ENCODE measurements around the gene TCP11L2. TPM values are rescaled to one million over a fixed set of nuclear protein-coding genes. Genes with fewer than 3 reads are reported as not detected.

TCP11L2 gene
- total RNA-seq, 1 donor from 2014 or later = 14.0 TPM

DNA sequence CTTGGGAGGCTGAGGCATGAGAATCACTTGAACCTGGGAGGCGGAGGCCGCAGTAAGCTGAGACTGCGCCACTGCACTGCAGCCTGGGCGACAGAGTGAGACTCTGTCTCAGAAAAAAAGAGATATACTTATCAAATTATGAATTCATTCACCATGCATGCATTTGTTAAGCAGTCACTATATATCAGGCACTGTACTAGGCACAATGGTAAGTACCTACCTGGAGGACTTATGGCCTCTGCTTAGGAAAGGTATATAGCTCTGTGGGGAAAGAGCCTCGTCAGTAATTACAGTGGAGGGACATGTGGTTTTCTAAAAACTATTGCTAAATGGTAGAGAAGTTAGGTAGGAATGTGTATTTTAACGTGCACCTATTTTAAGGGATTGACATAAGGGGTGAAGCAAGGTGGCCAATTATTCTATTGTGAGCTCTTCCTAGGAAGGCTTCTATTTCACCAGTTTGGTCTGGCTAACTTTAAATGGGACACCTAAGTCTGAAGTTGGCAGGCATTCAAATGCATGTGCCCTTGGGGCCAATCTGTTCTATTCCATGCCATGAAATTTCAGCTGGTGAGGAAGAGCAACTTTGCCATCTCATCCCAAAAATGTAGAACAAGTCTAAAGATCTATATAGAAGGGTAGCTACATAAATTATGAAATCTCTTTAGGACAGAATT lies 15.0 kb downstream of the TCP11L2 start:
- Mint-ChIP-seq H3K36me3 (ENCODE audit: low read depth, unreplicated experiment) (no peaks in the 10 kb centered on the region), H3K27ac (ENCODE audit: unreplicated experiment) (no peak overlapping the region), H3K9me3 (ENCODE audit: unreplicated experiment) (no peaks in the 10 kb centered on the region), H3K4me3 (ENCODE audit: unreplicated experiment) (no peak overlapping the region), H3K27me3 (ENCODE audit: unreplicated experiment) (no peaks in the 10 kb centered on the region), H3K4me1 (ENCODE audit: unreplicated experiment) (no peaks in the 10 kb centered on the region)
- TF ChIP-seq, protein P1, sequence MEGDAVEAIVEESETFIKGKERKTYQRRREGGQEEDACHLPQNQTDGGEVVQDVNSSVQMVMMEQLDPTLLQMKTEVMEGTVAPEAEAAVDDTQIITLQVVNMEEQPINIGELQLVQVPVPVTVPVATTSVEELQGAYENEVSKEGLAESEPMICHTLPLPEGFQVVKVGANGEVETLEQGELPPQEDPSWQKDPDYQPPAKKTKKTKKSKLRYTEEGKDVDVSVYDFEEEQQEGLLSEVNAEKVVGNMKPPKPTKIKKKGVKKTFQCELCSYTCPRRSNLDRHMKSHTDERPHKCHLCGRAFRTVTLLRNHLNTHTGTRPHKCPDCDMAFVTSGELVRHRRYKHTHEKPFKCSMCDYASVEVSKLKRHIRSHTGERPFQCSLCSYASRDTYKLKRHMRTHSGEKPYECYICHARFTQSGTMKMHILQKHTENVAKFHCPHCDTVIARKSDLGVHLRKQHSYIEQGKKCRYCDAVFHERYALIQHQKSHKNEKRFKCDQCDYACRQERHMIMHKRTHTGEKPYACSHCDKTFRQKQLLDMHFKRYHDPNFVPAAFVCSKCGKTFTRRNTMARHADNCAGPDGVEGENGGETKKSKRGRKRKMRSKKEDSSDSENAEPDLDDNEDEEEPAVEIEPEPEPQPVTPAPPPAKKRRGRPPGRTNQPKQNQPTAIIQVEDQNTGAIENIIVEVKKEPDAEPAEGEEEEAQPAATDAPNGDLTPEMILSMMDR (IDR thresholded peaks at IDR 0.05; ENCODE audit: unreplicated experiment) = no peak
- DNase-seq (ENCODE audit: low spot score) = no peak

DNA sequence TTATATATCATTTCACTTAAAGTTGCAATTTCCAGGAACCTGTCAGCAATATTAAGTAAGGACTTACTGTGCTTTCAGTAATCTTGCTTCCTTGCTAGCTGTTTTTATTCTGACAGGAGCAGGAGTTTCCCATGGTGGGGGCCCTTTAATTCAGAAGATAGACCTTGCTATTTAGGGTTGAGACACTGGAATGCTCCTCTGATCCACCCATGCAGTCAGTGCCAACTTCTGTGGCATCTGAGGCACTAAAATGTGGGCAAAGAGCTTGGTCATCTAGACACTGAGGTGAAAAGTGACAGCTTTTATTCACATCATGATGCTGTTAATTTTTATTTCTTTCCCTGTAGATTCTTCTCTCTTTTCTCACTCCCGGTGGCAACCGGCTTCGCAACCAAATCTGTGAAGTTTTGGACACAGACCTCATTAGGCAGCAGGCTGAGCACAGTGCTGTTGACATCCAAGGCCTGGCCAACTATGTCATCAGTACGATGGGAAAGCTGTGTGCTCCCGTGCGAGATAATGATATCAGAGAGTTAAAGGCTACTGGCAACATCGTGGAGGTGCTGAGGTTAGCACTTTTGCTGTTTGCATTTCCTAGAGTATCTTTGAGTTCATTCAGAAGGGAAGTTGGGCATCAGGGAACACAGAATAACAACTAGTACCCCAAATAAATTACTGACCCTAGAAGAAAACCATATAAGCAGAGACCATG lies 18.8 kb downstream of the TCP11L2 start:
- no peaks in the 10 kb centered on the region for H3K36me3 Mint-ChIP-seq (ENCODE audit: low read depth, unreplicated experiment)
- H3K4me1 Mint-ChIP-seq (ENCODE audit: unreplicated experiment) = no peaks in the 10 kb centered on the region
- H3K9me3 Mint-ChIP-seq (ENCODE audit: unreplicated experiment) = no peaks in the 10 kb centered on the region
- no peak overlapping the region for H3K4me3 Mint-ChIP-seq (ENCODE audit: unreplicated experiment)
- H3K27ac Mint-ChIP-seq (ENCODE audit: unreplicated experiment) = no peak overlapping the region
- no peaks in the 10 kb centered on the region for H3K27me3 Mint-ChIP-seq (ENCODE audit: unreplicated experiment)
- no peak for DNase-seq (ENCODE audit: low spot score)
- TF ChIP-seq, protein P1 (IDR thresholded peaks at IDR 0.05; ENCODE audit: unreplicated experiment) = no peak

DNA sequence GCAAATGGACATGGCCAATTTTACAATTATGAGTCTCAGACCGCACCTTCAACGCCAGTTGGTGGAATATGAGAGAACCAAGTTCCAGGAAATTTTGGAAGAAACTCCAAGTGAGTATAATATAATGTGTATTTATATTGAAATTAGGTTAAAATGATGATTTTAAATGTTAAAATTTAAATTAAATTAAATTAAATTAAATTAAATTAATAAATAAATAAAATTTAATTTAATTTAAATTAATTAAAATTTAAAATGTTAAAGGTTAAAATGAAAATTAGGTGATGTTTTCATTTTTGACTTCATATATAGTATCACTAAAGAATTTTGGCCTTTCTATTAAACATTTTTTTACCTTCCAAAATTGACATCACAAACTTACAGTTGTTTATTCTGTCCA lies 21.0 kb downstream of the TCP11L2 start:
- Mint-ChIP-seq H3K36me3 (ENCODE audit: low read depth, unreplicated experiment) (no peaks in the 10 kb centered on the region), H3K4me3 (ENCODE audit: unreplicated experiment) (no peak overlapping the region), H3K4me1 (ENCODE audit: unreplicated experiment) (peaks cover 2% of the 10 kb centered on the region), H3K27ac (ENCODE audit: unreplicated experiment) (no peak overlapping the region), H3K27me3 (ENCODE audit: unreplicated experiment) (peaks cover under 1% of the 10 kb centered on the region), H3K9me3 (ENCODE audit: unreplicated experiment) (no peaks in the 10 kb centered on the region)
- TF ChIP-seq, protein P1 (IDR thresholded peaks at IDR 0.05; ENCODE audit: unreplicated experiment) = no peak
- no peak for DNase-seq (ENCODE audit: low spot score)

DNA sequence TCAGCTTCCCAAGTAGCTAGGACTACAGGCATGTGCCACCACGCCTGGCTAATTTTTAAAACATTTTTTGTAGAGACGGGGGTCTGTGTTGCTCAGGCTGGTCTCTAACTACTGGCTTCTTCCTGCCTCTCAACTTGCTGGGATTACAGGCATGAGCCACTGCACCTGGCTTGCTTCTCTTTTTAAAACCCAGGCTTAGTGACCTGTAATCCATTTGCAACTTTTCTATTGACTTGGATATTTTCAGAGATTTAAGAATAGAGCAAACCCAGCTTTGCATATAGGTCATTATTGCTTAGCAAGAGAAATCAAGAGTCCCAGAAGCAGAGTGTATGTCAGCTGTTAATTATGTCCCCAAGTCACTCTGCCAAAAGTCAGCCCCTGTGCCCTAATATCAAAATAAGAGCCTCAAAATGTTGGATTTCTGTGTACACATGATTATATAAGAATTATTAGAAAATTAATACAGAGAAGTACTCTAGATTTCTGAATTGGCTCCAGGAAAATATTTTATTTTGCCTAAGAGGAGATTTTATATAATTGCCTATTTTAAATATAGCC lies 24.9 kb downstream of the TCP11L2 start:
- no peak overlapping the region for H3K4me3 Mint-ChIP-seq (ENCODE audit: unreplicated experiment)
- TF ChIP-seq, protein P1 (IDR thresholded peaks at IDR 0.05; ENCODE audit: unreplicated experiment) = no peak
- H3K4me1 Mint-ChIP-seq (ENCODE audit: unreplicated experiment) = peaks cover 7% of the 10 kb centered on the region
- no peak overlapping the region for H3K27ac Mint-ChIP-seq (ENCODE audit: unreplicated experiment)
- no peak for DNase-seq (ENCODE audit: low spot score)
- H3K27me3 Mint-ChIP-seq (ENCODE audit: unreplicated experiment) = peaks cover 1% of the 10 kb centered on the region
- no peaks in the 10 kb centered on the region for H3K9me3 Mint-ChIP-seq (ENCODE audit: unreplicated experiment)
- no peaks in the 10 kb centered on the region for H3K36me3 Mint-ChIP-seq (ENCODE audit: low read depth, unreplicated experiment)

DNA sequence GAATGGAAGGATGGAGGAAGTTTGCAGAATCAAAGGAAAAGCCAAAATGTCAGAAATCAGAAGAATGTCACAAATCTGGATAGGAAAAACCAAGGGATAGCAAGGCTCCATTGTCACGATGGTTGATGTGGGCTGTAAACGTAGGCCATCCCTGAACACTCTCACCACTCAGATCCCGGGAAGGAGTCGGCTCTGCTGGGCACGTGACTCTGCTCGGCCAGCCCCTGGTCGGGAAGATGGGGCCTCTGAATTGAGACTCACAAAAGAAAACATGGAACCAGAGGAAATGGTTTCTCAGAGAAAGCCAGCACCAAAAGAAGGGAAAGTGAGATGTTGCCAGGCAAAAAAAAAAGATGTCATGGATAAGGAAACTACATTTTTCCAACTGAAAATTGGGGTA lies 26.2 kb downstream of the TCP11L2 start:
- DNase-seq (ENCODE audit: low spot score) = no peak
- Mint-ChIP-seq H3K4me1 (ENCODE audit: unreplicated experiment) (peaks cover 7% of the 10 kb centered on the region), H3K27me3 (ENCODE audit: unreplicated experiment) (peaks cover 1% of the 10 kb centered on the region), H3K36me3 (ENCODE audit: low read depth, unreplicated experiment) (no peaks in the 10 kb centered on the region), H3K27ac (ENCODE audit: unreplicated experiment) (peak overlapping the region; percentile 49), H3K4me3 (ENCODE audit: unreplicated experiment) (no peak overlapping the region), H3K9me3 (ENCODE audit: unreplicated experiment) (no peaks in the 10 kb centered on the region)
- TF ChIP-seq, protein P1 (IDR thresholded peaks at IDR 0.05; ENCODE audit: unreplicated experiment) = no peak
